ENCODE measurements around the gene GPBP1. TPM values are rescaled to one million over a fixed set of nuclear protein-coding genes. Genes with fewer than 3 reads are reported as not detected.

The GPBP1 gene
- total RNA-seq, 1 experiment from 2014 or later = 69.5 TPM

GRCh38 chr5:57232293-57233033 is 58.6 kb downstream of the GPBP1 start:
- POLR2A ChIA-PET = interaction anchor here (0.5 kb wide), 1 partner anchor 616 kb away, joined by 3 read pairs; no protein-coding TSS in a partner anchor

More at GRCh38 chr5:57232293-57233033, 58.6 kb downstream of the GPBP1 start:
- BruUV-seq (replicated peaks) = no TSS peak
- TF ChIP-seq, protein P1, sequence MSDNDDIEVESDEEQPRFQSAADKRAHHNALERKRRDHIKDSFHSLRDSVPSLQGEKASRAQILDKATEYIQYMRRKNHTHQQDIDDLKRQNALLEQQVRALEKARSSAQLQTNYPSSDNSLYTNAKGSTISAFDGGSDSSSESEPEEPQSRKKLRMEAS (IDR thresholded peaks at IDR 0.05) = no peak
- TF ChIP-seq ELF1 (IDR thresholded peaks at IDR 0.05; ENCODE audit: borderline replicate concordance, low read depth) (no peak), CBX3 (IDR thresholded peaks at IDR 0.05; ENCODE audit: low read depth) (peak; percentile 22; the same call in 1 of the 2 replicates), EGR1 (IDR thresholded peaks at IDR 0.05; ENCODE audit: low read depth) (no peak), REST (IDR thresholded peaks at IDR 0.05; ENCODE audit: low read depth) (no peak), CEBPB (IDR thresholded peaks at IDR 0.05; ENCODE audit: low read depth) (no peak)
- H3K4me1 ChIP-seq (ENCODE audit: control insufficient read depth in 1 of 2, insufficient read depth in 2 of 2, low read length in 2 of 2) = no peaks in the 10 kb centered on the region
- H3K9ac ChIP-seq (ENCODE audit: low read length) = no peak overlapping the region
- peaks cover 5% of the 10 kb centered on the region; the same call in 1 of the 2 replicates for H4K20me1 ChIP-seq (ENCODE audit: insufficient read depth)
- intact Hi-C loops (cut with micrococcal nuclease) = no loop called here
- ATAC-seq (no peak), DNase-seq (ENCODE audit: low read depth, low spot score) (no peak)
- H3K27me3 ChIP-seq (ENCODE audit: insufficient read depth, low read length) = no peaks in the 10 kb centered on the region
- 0 out of 4 replicates have a peak, but pooled peaks cover 0 to 4% of the 10 kb centered on the region in 2 experiments for H3K9me3 ChIP-seq (ENCODE audit: control insufficient read depth in 1 of 2, insufficient read depth in 1 of 2, low read depth in 1 of 2, low read length in 2 of 2)
- CTCF ChIA-PET = no interaction called here
- no peak overlapping the region for H3K4me3 ChIP-seq (replicated peaks in 1 of 2; ENCODE audit: low read depth in 1 of 2, low read length in 2 of 2)
- no peaks in the 10 kb centered on the region for H3K9me2 ChIP-seq (ENCODE audit: insufficient read depth)
- peaks cover 98% of the 10 kb centered on the region for H3K79me2 ChIP-seq (ENCODE audit: insufficient read depth, low read length)
- peaks cover 16 to 41% of the 10 kb centered on the region in 2 experiments for H3K36me3 ChIP-seq (ENCODE audit: control insufficient read depth in 1 of 2, insufficient read depth in 2 of 2, low read length in 2 of 2)
- H3K27ac ChIP-seq (ENCODE audit: low read depth, low read length) = no peak overlapping the region
- H2AFZ ChIP-seq (ENCODE audit: low read depth, low read length, poor library complexity, severe bottlenecking) = no peak overlapping the region
- H3K4me2 ChIP-seq (ENCODE audit: low read length) = no peak overlapping the region
- RAD21 ChIA-PET (ENCODE audit: low non-redundant PET in 1 of 2, low total read pairs in 2 of 2, uncharacterized antibody in 2 of 2, unreplicated experiment in 2 of 2) = no interaction called here
